CD4-positive, alpha-beta T cell treated with Interleukin-15 for 4 hours (primary cell): ENCODE measurements around the gene TNFSF11.
"Not testable (repeated sequence)": the region's sequence is repeated elsewhere in the genome, so short reads cannot be mapped to it uniquely, and the experiment has no call there.

Experiments used
- DNase-seq: peaks from one replicate; pipeline ENCODE4 v3.0.0-alpha.2; 2020; ENCODE audit warnings: low spot score

The TNFSF11 gene

GRCh38 chr13:42574011-42574410 is at the start of gene TNFSF11:
TSS of gene TNFSF11 (plus strand) at chr13:42574152. CDS start at chr13:42574304, 152 bp downstream.
- no peak for DNase-seq

GRCh38 chr13:42524487-42525034 is 49.4 kb upstream of the TNFSF11 start:
- DNase-seq: no peak

- DNase-seq: no peak
Observed at GRCh38 chr13:42525035-42525504, 48.9 kb upstream of the TNFSF11 start.

- no peak for DNase-seq
Observed at GRCh38 chr13:42526276-42526675, 47.7 kb upstream of the TNFSF11 start.

- DNase-seq: no peak
Observed at GRCh38 chr13:42526804-42527203, 47.1 kb upstream of the TNFSF11 start.

- DNase-seq: no peak
Observed at GRCh38 chr13:42532561-42533335, 41.2 kb upstream of the TNFSF11 start.

GRCh38 chr13:42533336-42533591 is 40.7 kb upstream of the TNFSF11 start:
- DNase-seq: no peak

- DNase-seq: no peak
Observed at GRCh38 chr13:42534785-42535184, 39.2 kb upstream of the TNFSF11 start.

- DNase-seq: no peak
Observed at GRCh38 chr13:42538996-42539395, 35.0 kb upstream of the TNFSF11 start.

- DNase-seq: no peak
Observed at GRCh38 chr13:42539670-42540069, 34.3 kb upstream of the TNFSF11 start.

GRCh38 chr13:42543215-42543797 is 30.6 kb upstream of the TNFSF11 start:
- DNase-seq: no peak

GRCh38 chr13:42544246-42544926 is 29.6 kb upstream of the TNFSF11 start:
- no peak for DNase-seq

GRCh38 chr13:42545842-42546241 is 28.1 kb upstream of the TNFSF11 start:
- no peak for DNase-seq

GRCh38 chr13:42547612-42548011 is 26.3 kb upstream of the TNFSF11 start:
- DNase-seq: no peak

- peak; percentile 3 for DNase-seq
Observed at GRCh38 chr13:42548731-42549551, 25.0 kb upstream of the TNFSF11 start.

GRCh38 chr13:42549552-42549936 is 24.4 kb upstream of the TNFSF11 start:
- DNase-seq: no peak

- DNase-seq: no peak
Observed at GRCh38 chr13:42551611-42552010, 22.3 kb upstream of the TNFSF11 start.

- DNase-seq: no peak
Observed at GRCh38 chr13:42553098-42554046, 20.6 kb upstream of the TNFSF11 start.

- no peak for DNase-seq
Observed at GRCh38 chr13:42559057-42559456, 14.9 kb upstream of the TNFSF11 start.

GRCh38 chr13:42559573-42560218 is 14.3 kb upstream of the TNFSF11 start:
- not testable (repeated sequence) for DNase-seq
